T-cell (primary cell): ENCODE measurements around the gene VSX2. TPM values are rescaled to one million over a fixed set of nuclear protein-coding genes. Genes with fewer than 3 reads are reported as not detected.

Experiments
- ATAC-seq, 4 experiments: fragments of 200-7000 bp in 3 of 4; fragments of 150-1000 bp in 1 of 4; cut with Tn5 transposase; replicated peaks in 1 of 4; 1 replicate in 3 of 4; 2 replicates in 1 of 4; pipeline ENCODE4 v1.10.0; 2021; ENCODE audit warnings: moderate library complexity in 3 of 4, mild to moderate bottlenecking in 2 of 4, moderate number of reproducible peaks in 1 of 4
- CTCF ChIA-PET, 2 donors: fragments of 300-600 bp; sonication (Branson Sonifier 250); formaldehyde crosslinking; loops; one replicate each; lab custom pipeline; 2022; ENCODE audit warnings: antibody characterized with exemption in 2 of 2; lab: Charles Lee
- POLR2A ChIA-PET, 2 donors: fragments of 300-600 bp; sonication (Branson Sonifier 250); formaldehyde crosslinking; loops; one replicate each; lab custom pipeline; 2022; ENCODE audit warnings: antibody characterized with exemption in 2 of 2; lab: Charles Lee
- DNase-seq, 35 experiments: peaks; one replicate each; pipeline versions ENCODE4 v3.0.0 to v3.0.0-alpha.2; 2013 to 2023
- H3K27ac ChIP-seq: one replicate; pipeline ENCODE4 v1.5.1; 2013; ENCODE audit warnings: low read length
- H3K27me3 ChIP-seq, 2 experiments: replicated peaks in 1 of 2; 1 replicate in 1 of 2; 2 replicates in 1 of 2; pipeline versions ENCODE4 v1.6.1 to v1.7.0; 2013; ENCODE audit warnings: low read length in 1 of 2, mixed read lengths in 1 of 2; ENCODE audit not compliant: control insufficient read depth in 2 of 2, insufficient read depth in 2 of 2; ENCODE audit errors: extremely low read depth in 1 of 2
- H3K36me3 ChIP-seq, 2 donors: 1 replicate in 1 of 2; 2 replicates in 1 of 2; pipeline versions ENCODE4 v1.6.1 to v1.7.0; 2013; ENCODE audit warnings: low read length in 1 of 2; ENCODE audit not compliant: control insufficient read depth in 2 of 2, insufficient read depth in 1 of 2; ENCODE audit errors: extremely low read depth in 1 of 2
- H3K4me1 ChIP-seq, 2 experiments: 1 replicate in 1 of 2; 2 replicates in 1 of 2; pipeline versions ENCODE4 v1.6.1 to v1.7.0; 2013; ENCODE audit warnings: low read length in 2 of 2, mixed read lengths in 1 of 2; ENCODE audit not compliant: insufficient read depth in 2 of 2, control insufficient read depth in 1 of 2; ENCODE audit errors: extremely low read depth in 1 of 2
- H3K4me3 ChIP-seq, 2 donors: 1 replicate in 1 of 2; 2 replicates in 1 of 2; pipeline versions ENCODE4 v1.5.1 to v1.7.0; 2013; ENCODE audit warnings: mild to moderate bottlenecking in 2 of 2, low read length in 1 of 2, moderate library complexity in 1 of 2; ENCODE audit not compliant: control insufficient read depth in 1 of 2; ENCODE audit errors: extremely low read depth in 1 of 2
- H3K9me3 ChIP-seq: 2 replicates; pipeline ENCODE4 v1.7.0; 2013
- H3K27ac Mint-ChIP-seq, 2 donors: one replicate each; pipeline ENCODE4 v1.8.0; 2020 to 2021; ENCODE audit warnings: mild to moderate bottlenecking in 2 of 2, mixed read lengths in 2 of 2
- H3K27me3 Mint-ChIP-seq, 2 donors: one replicate each; pipeline ENCODE4 v1.8.0; 2021 to 2022; ENCODE audit warnings: mixed read lengths in 2 of 2
- H3K36me3 Mint-ChIP-seq: one replicate; pipeline ENCODE4 v1.8.0; 2021; ENCODE audit warnings: mixed read lengths
- H3K4me1 Mint-ChIP-seq, 3 donors: one replicate each; pipeline ENCODE4 v1.8.0; 2020 to 2022; ENCODE audit warnings: mixed read lengths in 3 of 3, mild to moderate bottlenecking in 1 of 3
- H3K4me3 Mint-ChIP-seq, 3 donors: one replicate each; pipeline ENCODE4 v1.8.0; 2020 to 2022; ENCODE audit warnings: mild to moderate bottlenecking in 3 of 3, mixed read lengths in 3 of 3, moderate library complexity in 3 of 3
- H3K9me3 Mint-ChIP-seq, 3 donors: one replicate each; pipeline ENCODE4 v1.8.0; 2020 to 2022; ENCODE audit warnings: mixed read lengths in 3 of 3
- WGBS: methylation state at CpG from one replicate; pipeline ENCODE4 v1.1.5; 2013; ENCODE audit warnings: missing lambda C conversion rate; ENCODE audit not compliant: insufficient coverage; 5-methylcytosine and 5-hydroxymethylcytosine counted together
- total RNA-seq, 35 experiments: library from RNA in 6 of 35; stranded (reverse) in 6 of 35; fragments of 120-200 nt in 1 of 35; gene quantifications; one replicate each; pipeline versions ENCODE4 v1.2.1 to v1.2.4 and lab custom pipeline; 2013 to 2026

VSX2 gene
- total RNA-seq, 5 donors from 2014 or later (not counting 1 experiment from before 2014, with no cell fraction given): not detected

- ChIA-PET POLR2A (no interaction called here), CTCF (no interaction called here)
- H3K36me3 ChIP-seq: peaks cover under 1 to 11% of the 10 kb centered on the region in 2 donors
- Mint-ChIP-seq H3K9me3 (no peaks in the 10 kb centered on the region), H3K4me1 (peaks cover 34 to 37% (median 35%) of the 10 kb centered on the region in 3 donors), H3K4me3 (peak within 1 kb of the TSS; percentile 94 to 98 (median 97)), H3K36me3 (peaks cover 11% of the 10 kb centered on the region), H3K27ac (peak within 1 kb of the TSS; percentile 95 to 96), H3K27me3 (no peaks in the 10 kb centered on the region)
- 18% methylated on average over 46 of the region's 61 CpGs for WGBS
- H3K27ac ChIP-seq: peak within 1 kb of the TSS; percentile 89
- no peaks in the 10 kb centered on the region for H3K27me3 ChIP-seq
- ATAC-seq (peak; percentile 87 to 93 (median 90)), DNase-seq (peak; percentile 51 to 87 (median 74))
- H3K9me3 ChIP-seq: no peaks in the 10 kb centered on the region
- peaks cover 2 to 32% of the 10 kb centered on the region in 2 experiments for H3K4me1 ChIP-seq
- H3K4me3 ChIP-seq: peak within 1 kb of the TSS; percentile 78 to 91
Measured at GRCh38 chr14:74302634-74303569, 63.7 kb downstream of the VSX2 start, which contains the start of gene ABCD4. Gene ABCD4 (minus strand): TSS chr14:74302934. CDS start chr14:74302912, 22 bp downstream.

GRCh38 chr14:74308695-74309094 is 69.4 kb downstream of the VSX2 start:
- no peak for ATAC-seq

GRCh38 chr14:74309125-74310022 is 70.1 kb downstream of the VSX2 start:
- no CpG with 5 or more reads among the region's 8 CpGs for WGBS
- no peak overlapping the region for H3K4me3 Mint-ChIP-seq
- POLR2A ChIA-PET: no interaction called here
- Histone ChIP-seq H3K27ac (no peak overlapping the region), H3K4me3 (no peak overlapping the region), H3K4me1 (no peaks in the 10 kb centered on the region), H3K27me3 (peaks cover 0 to 3% of the 10 kb centered on the region in 2 experiments), H3K9me3 (no peaks in the 10 kb centered on the region), H3K36me3 (no peaks in the 10 kb centered on the region)
- no peaks in the 10 kb centered on the region for H3K4me1 Mint-ChIP-seq
- no peaks in the 10 kb centered on the region for H3K36me3 Mint-ChIP-seq
- DNase-seq: no peak
- ATAC-seq: no peak
- no peaks in the 10 kb centered on the region for H3K9me3 Mint-ChIP-seq
- peaks cover 0 to 3% of the 10 kb centered on the region in 2 donors for H3K27me3 Mint-ChIP-seq
- CTCF ChIA-PET: interaction anchor here in 1 of 2 donors (0.7 kb wide), 1 partner anchor 35 kb away, joined by 3 read pairs; no protein-coding TSS in a partner anchor
- no peak overlapping the region for H3K27ac Mint-ChIP-seq

More at GRCh38 chr14:74308695-74309094, 69.4 kb downstream of the VSX2 start:
- Histone ChIP-seq H3K36me3 (no peaks in the 10 kb centered on the region), H3K4me3 (no peak overlapping the region), H3K27me3 (peaks cover 0 to 3% of the 10 kb centered on the region in 2 experiments), H3K27ac (no peak overlapping the region), H3K9me3 (no peaks in the 10 kb centered on the region), H3K4me1 (peaks cover 0 to 6% of the 10 kb centered on the region in 2 experiments)
- no peak for DNase-seq
- POLR2A ChIA-PET: interaction anchor here in 1 of 2 donors (0.7 kb wide), 1 partner anchor 1209 kb away, joined by 3 read pairs; no protein-coding TSS in a partner anchor
- H3K9me3 Mint-ChIP-seq: no peaks in the 10 kb centered on the region
- CTCF ChIA-PET: interaction anchor here in 1 of 2 donors (0.7 kb wide), 1 partner anchor 34 kb away, joined by 3 read pairs; no protein-coding TSS in a partner anchor
- H3K27me3 Mint-ChIP-seq: peaks cover 0 to 3% of the 10 kb centered on the region in 2 donors
- no peaks in the 10 kb centered on the region for H3K36me3 Mint-ChIP-seq
- WGBS: 97% methylated on average over 4 of the region's 5 CpGs
- no peak overlapping the region for H3K27ac Mint-ChIP-seq
- H3K4me3 Mint-ChIP-seq: no peak overlapping the region
- peaks cover 0 to 4% (median 0%) of the 10 kb centered on the region in 3 donors for H3K4me1 Mint-ChIP-seq

- Histone ChIP-seq H3K4me3 (no peak overlapping the region), H3K9me3 (no peaks in the 10 kb centered on the region), H3K36me3 (no peaks in the 10 kb centered on the region), H3K27me3 (peaks cover 0 to 7% of the 10 kb centered on the region in 2 experiments), H3K27ac (no peak overlapping the region), H3K4me1 (no peaks in the 10 kb centered on the region)
- Mint-ChIP-seq H3K9me3 (no peaks in the 10 kb centered on the region), H3K27ac (no peak overlapping the region), H3K36me3 (no peaks in the 10 kb centered on the region), H3K27me3 (peaks cover 3% of the 10 kb centered on the region in 2 donors), H3K4me1 (no peaks in the 10 kb centered on the region), H3K4me3 (no peak overlapping the region)
- WGBS: 79% methylated on average over 2 of the region's 2 CpGs
- ChIA-PET POLR2A (no interaction called here), CTCF (interaction anchor here in 1 of 2 donors (0.6 kb wide), 1 partner anchor 646 kb away, joined by 3 read pairs; no protein-coding TSS in a partner anchor)
- ATAC-seq (no peak), DNase-seq (no peak)
Measured at GRCh38 chr14:74312161-74312560, 72.9 kb downstream of the VSX2 start.

Other genes starting within 250 kb of the VSX2 start
- 10 to 100 TPM in 3 of 5 donors, 1 to 10 TPM in 2; 7.8 to 14.6 (median 11.6) TPM for gene ENTPD5, start 220.2 kb upstream of the VSX2 start, total RNA-seq
- gene BBOF1, start 220.1 kb upstream of the VSX2 start, total RNA-seq: 1 to 10 TPM; 1.8 to 3.1 (median 2.3) TPM
- gene ALDH6A1, start 155.0 kb upstream of the VSX2 start, total RNA-seq: 10 to 100 TPM; 11.0 to 15.9 (median 14.8) TPM
- gene LIN52, start 154.5 kb upstream of the VSX2 start, total RNA-seq: 10 to 100 TPM in 3 of 5 donors, 1 to 10 TPM in 2; 9.7 to 11.2 (median 10.7) TPM
- gene ABCD4, start 63.5 kb downstream of the VSX2 start, total RNA-seq: 100 to 1,000 TPM in 1 of 5 donors, 10 to 100 TPM in 4; 70.3 to 103 (median 91.8) TPM
- gene VRTN, start 109.0 kb downstream of the VSX2 start, total RNA-seq: under 1 TPM in 2 of 5 donors, not detected in 3; 0.06 to 0.09 TPM
- gene SYNDIG1L, start 186.8 kb downstream of the VSX2 start, total RNA-seq: under 1 TPM in 1 of 5 donors, not detected in 4; 0.73 TPM